ENCODE results near the gene CASKIN2.

Gene CASKIN2

DNA sequence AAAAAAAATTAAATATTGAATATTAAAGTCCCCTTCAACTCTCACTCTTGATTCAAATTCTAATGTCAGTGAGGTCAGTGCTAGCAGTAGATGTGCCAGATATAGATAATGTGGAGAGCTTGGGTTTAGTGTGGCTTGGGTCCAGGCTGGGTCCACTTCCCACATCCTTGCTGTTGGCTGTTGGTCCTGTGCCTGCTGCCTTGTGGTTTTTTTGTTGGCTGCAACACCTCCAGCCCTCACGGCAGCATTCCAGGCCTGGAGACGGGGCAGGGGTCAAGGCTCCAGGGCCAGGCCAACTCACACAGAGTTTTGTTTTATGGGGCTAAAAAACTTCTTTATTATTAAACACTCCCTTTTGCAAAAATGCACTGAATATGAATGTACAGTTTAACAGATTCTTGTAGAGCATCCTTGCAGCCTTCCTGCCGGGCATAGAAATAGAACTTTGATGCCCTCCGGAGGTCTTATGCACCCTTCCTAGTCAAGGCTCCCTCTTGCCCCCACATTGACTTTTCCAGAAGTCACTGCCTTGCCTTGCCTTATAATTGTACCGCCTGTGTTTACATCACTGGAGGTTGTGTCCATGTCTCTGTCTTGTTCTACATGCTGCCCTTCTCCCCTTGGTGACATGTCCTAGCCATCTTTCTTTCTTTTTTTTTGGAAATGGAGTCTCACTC is 46.7 kb upstream of the CASKIN2 start:
- H3K4me1 ChIP-seq (ENCODE audit: low read length) = peaks cover 14% of the 10 kb centered on the region
- no peaks in the 10 kb centered on the region for H3K36me3 ChIP-seq (replicated peaks; ENCODE audit: low read depth, low read length)
- no peak overlapping the region for H3K9ac ChIP-seq (ENCODE audit: low read length)
- no peaks in the 10 kb centered on the region for H4K20me1 ChIP-seq (ENCODE audit: insufficient read depth, low read length)
- no peak overlapping the region for H3K4me3 ChIP-seq (ENCODE audit: low read length)
- H2AFZ ChIP-seq (ENCODE audit: low read depth, low read length) = no peak overlapping the region
- H3K27ac ChIP-seq (ENCODE audit: low read length) = no peak overlapping the region
- no peak for TF ChIP-seq EZH2phosphoT487 (IDR thresholded peaks at IDR 0.05; ENCODE audit: low read depth)
- TF ChIP-seq, protein P1, sequence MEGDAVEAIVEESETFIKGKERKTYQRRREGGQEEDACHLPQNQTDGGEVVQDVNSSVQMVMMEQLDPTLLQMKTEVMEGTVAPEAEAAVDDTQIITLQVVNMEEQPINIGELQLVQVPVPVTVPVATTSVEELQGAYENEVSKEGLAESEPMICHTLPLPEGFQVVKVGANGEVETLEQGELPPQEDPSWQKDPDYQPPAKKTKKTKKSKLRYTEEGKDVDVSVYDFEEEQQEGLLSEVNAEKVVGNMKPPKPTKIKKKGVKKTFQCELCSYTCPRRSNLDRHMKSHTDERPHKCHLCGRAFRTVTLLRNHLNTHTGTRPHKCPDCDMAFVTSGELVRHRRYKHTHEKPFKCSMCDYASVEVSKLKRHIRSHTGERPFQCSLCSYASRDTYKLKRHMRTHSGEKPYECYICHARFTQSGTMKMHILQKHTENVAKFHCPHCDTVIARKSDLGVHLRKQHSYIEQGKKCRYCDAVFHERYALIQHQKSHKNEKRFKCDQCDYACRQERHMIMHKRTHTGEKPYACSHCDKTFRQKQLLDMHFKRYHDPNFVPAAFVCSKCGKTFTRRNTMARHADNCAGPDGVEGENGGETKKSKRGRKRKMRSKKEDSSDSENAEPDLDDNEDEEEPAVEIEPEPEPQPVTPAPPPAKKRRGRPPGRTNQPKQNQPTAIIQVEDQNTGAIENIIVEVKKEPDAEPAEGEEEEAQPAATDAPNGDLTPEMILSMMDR (IDR thresholded peaks at IDR 0.05; ENCODE audit: low read depth, low read length) = no peak
- no peaks in the 10 kb centered on the region for H3K27me3 ChIP-seq (ENCODE audit: low read depth, low read length)
- no peak overlapping the region for H3K4me2 ChIP-seq (ENCODE audit: low read length)
- no peaks in the 10 kb centered on the region for H3K9me3 ChIP-seq (ENCODE audit: insufficient read depth, low read length)
- no peaks in the 10 kb centered on the region for H3K79me2 ChIP-seq (ENCODE audit: low read length)

DNA sequence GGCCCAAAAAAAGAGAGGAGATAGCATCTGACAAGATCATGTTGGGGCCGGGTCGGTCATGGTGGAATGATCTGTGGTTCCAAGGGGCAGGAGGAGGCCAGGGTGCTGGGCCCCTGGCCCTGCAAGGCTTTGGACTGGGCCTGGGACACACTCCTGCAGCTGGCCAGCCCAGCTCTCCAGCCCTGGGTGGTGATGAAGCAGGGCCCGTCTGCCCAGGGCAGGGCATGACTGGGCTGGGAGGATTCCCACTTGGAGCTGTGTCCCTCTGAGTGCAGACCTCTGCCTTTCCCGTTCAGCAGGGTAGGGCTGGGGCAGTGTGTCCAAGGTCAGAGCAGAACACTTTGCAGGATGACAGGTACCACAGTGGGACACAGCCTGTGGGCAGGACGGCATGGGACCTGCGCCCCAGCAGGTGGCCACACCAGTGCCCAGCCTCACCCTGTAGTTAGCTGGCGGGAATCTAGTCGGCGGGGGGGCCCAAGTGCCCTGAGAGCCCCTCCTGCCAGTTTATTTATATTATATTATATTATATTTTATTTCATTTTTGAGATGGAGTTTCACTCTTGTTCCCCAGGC is 44.7 kb upstream of the CASKIN2 start:
- Histone ChIP-seq H3K4me1 (ENCODE audit: low read length) (peaks cover 6% of the 10 kb centered on the region; the same call in 1 of the 2 replicates), H3K27ac (ENCODE audit: low read length) (no peak overlapping the region), H3K9me3 (ENCODE audit: insufficient read depth, low read length) (no peaks in the 10 kb centered on the region), H3K9ac (ENCODE audit: low read length) (no peak overlapping the region), H3K27me3 (ENCODE audit: low read depth, low read length) (no peaks in the 10 kb centered on the region), H2AFZ (ENCODE audit: low read depth, low read length) (no peak overlapping the region), H3K36me3 (replicated peaks; ENCODE audit: low read depth, low read length) (no peaks in the 10 kb centered on the region), H3K79me2 (ENCODE audit: low read length) (no peaks in the 10 kb centered on the region), H4K20me1 (ENCODE audit: insufficient read depth, low read length) (no peaks in the 10 kb centered on the region), H3K4me3 (ENCODE audit: low read length) (no peak overlapping the region), H3K4me2 (ENCODE audit: low read length) (no peak overlapping the region)
- TF ChIP-seq, protein P1 (IDR thresholded peaks at IDR 0.05; ENCODE audit: low read depth, low read length) = no peak
- TF ChIP-seq EZH2phosphoT487 (IDR thresholded peaks at IDR 0.05; ENCODE audit: low read depth) = no peak

DNA sequence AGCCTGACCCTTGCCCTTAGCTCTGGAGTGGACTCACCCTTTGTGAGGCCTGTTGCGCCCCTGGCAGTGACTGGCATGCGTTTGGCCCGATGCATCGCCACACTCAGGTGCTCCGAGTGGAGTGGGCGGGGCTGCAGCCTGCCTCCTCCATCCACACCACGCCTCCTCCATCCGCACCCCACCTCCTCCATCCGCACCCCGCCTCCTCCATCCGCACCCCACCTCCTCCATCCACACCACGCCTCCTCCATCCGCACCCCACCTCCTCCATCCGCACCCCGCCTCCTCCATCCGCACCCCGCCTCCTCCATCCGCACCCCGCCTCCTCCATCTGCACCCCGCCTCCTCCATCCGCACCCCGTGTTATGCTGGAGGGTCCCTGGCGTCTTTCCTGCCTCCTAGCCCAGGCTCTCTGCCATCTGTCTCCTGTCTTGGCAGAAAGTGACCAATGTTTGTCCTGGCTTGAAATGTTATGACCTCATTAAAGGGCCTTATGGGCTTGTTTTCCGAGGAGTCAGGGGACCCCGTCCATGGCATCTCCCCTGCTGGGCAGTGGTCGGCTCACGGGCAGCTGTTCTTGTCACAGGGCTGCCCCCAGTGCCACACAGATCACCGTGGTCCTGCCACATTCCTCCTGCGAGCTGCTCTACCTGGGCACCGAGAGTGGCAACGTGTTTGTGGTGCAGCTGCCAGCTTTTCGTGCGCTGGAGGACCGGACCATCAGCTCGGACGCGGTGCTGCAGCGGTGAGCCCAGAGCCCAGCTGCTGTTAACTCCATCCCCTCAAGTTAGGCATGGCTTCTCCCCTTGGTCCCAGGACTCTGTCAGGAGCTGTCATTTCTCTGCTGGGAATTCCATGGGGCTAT is 43.6 kb upstream of the CASKIN2 start:
- H3K27me3 ChIP-seq (ENCODE audit: low read depth, low read length) = no peaks in the 10 kb centered on the region
- peaks cover 6% of the 10 kb centered on the region; the same call in 1 of the 2 replicates for H3K4me1 ChIP-seq (ENCODE audit: low read length)
- TF ChIP-seq, protein P1 (IDR thresholded peaks at IDR 0.05; ENCODE audit: low read depth, low read length) = no peak
- no peak for TF ChIP-seq EZH2phosphoT487 (IDR thresholded peaks at IDR 0.05; ENCODE audit: low read depth)
- no peaks in the 10 kb centered on the region for H4K20me1 ChIP-seq (ENCODE audit: insufficient read depth, low read length)
- H3K9ac ChIP-seq (ENCODE audit: low read length) = no peak overlapping the region
- no peak overlapping the region for H3K27ac ChIP-seq (ENCODE audit: low read length)
- H3K36me3 ChIP-seq (replicated peaks; ENCODE audit: low read depth, low read length) = no peaks in the 10 kb centered on the region
- no peaks in the 10 kb centered on the region for H3K9me3 ChIP-seq (ENCODE audit: insufficient read depth, low read length)
- H3K4me2 ChIP-seq (ENCODE audit: low read length) = no peak overlapping the region
- H3K79me2 ChIP-seq (ENCODE audit: low read length) = no peaks in the 10 kb centered on the region
- no peak overlapping the region for H2AFZ ChIP-seq (ENCODE audit: low read depth, low read length)
- H3K4me3 ChIP-seq (ENCODE audit: low read length) = no peak overlapping the region

Measured in OCI-LY3 (cell line).